Measurements from ENCODE around the gene MAD1L1.

Gene MAD1L1

GRCh38 chr7:2132243-2132642 lies 100.5 kb downstream of the MAD1L1 start:
- no peak for DNase-seq (ENCODE audit: low read depth)
- H3K4me3 ChIP-seq (ENCODE audit: low read length): no peak overlapping the region
- no peak for TF ChIP-seq CTCF (conservative IDR thresholded peaks at IDR 0.05; ENCODE audit: low read length)

- H3K4me3 ChIP-seq (ENCODE audit: low read length): no peak overlapping the region
- TF ChIP-seq CTCF (conservative IDR thresholded peaks at IDR 0.05; ENCODE audit: low read length): no peak
- no peak for DNase-seq (ENCODE audit: low read depth)
Observed at GRCh38 chr7:2131800-2132199, 100.9 kb downstream of the MAD1L1 start.

- TF ChIP-seq CTCF (conservative IDR thresholded peaks at IDR 0.05; ENCODE audit: low read length): no peak
- H3K4me3 ChIP-seq (ENCODE audit: low read length): no peak overlapping the region
- DNase-seq (ENCODE audit: low read depth): no peak
Observed at GRCh38 chr7:2131341-2131740, 101.4 kb downstream of the MAD1L1 start.

DNA sequence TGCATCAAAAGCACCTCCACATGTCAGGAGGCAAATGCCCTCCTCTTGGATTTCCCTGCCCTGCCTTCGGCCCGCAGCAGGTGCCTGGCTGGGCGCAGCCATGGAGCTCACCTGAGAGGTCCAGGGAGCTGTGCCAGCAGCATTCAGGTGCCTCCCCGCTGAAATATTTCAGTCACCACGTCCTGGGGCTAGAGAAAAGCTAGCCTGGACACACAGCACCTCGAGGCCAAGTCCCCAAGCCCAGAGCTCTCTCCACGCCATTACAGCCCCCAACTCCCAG lies 102.7 kb downstream of the MAD1L1 start:
- no peak for DNase-seq (ENCODE audit: low read depth)
- no peak for TF ChIP-seq CTCF (conservative IDR thresholded peaks at IDR 0.05; ENCODE audit: low read length)

DNA sequence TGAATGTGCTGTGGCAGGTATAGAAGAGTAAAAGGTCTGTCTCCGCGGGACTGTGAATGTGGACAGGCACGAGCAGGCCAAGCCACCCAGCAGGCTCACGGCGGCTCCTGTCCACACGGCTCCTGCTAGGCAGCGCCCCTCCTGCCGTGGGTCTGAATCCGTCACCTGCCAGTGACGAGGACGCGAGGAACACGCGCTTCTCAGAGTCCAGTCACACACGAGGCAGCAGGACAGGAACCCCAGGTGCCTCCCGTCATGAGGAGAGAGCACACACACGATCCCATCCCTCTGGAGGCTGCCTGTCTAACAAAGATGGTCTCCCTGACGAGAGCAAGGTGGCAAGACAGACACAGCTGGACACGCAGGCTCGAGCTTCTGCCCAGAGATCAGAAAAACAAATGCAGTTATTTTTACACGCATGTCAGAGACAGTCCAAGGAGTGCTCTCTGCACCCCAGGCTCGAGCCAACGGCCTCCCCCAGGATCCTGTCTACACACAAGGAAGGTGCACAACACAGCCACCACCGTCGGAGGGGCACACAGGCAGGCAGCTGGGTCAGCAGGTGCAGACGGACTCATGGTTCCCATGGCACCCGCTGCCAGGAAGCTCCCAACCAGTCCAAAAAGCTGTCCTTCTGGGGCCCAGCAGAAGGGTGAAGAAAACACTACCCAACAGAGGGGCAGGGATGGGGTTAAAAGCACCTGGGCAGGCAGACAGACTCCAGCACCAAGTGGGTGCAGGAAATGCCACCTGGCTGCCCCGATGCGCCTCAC lies 103.2 kb downstream of the MAD1L1 start:
- no peak for TF ChIP-seq CTCF (conservative IDR thresholded peaks at IDR 0.05; ENCODE audit: low read length)
- no peak for DNase-seq (ENCODE audit: low read depth)
- no peak overlapping the region for H3K4me3 ChIP-seq (ENCODE audit: low read length)

More for the DNA sequence above, 102.7 kb downstream of the MAD1L1 start:
- no peak overlapping the region for H3K4me3 ChIP-seq (ENCODE audit: low read length)

- no peak for DNase-seq (ENCODE audit: low read depth)
- no peak overlapping the region for H3K4me3 ChIP-seq (ENCODE audit: low read length)
- no peak for TF ChIP-seq CTCF (conservative IDR thresholded peaks at IDR 0.05; ENCODE audit: low read length)
Observed at GRCh38 chr7:2128601-2129322, 104.0 kb downstream of the MAD1L1 start.

DNA sequence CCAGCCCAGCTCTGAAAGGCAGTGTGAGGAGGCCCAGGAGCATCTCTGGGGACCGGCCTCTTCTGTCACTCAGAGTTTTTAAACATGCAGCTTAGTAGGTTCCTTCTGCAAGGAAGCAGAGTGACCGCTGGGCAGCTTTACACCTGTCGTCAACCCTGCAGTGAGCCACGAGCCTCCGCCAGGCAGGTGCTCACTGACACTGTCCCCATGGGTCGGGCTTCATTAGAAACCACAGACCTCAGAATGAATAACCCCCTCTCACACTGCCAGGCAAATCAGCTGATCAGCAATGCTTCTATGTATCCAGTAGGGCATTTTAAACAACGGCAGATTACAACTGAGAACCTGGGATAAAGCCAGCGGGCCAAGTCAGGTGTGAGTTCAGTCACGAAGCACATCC lies 106.1 kb downstream of the MAD1L1 start:
- no peak overlapping the region for H3K4me3 ChIP-seq (ENCODE audit: low read length)
- no peak for DNase-seq (ENCODE audit: low read depth)
- TF ChIP-seq CTCF (conservative IDR thresholded peaks at IDR 0.05; ENCODE audit: low read length): no peak
